HepG2 (cell line): ENCODE measurements around the gene SPTSSA. TPM values are rescaled to one million over a fixed set of nuclear protein-coding genes. Genes with fewer than 3 reads are reported as not detected.
A peak's percentile ranks its signal among the peaks of the same experiment; 100 is the strongest.

ENCODE experiments used
- CTCF ChIP-seq: sonication (generic); formaldehyde crosslinking; IDR thresholded peaks from 2 replicates; pipeline ENCODE4 v1.5.0; 2020; ENCODE audit warnings: mild to moderate bottlenecking, missing genetic modification reagents, moderate library complexity
- HOXA9 ChIP-seq: sonication (generic); formaldehyde crosslinking; IDR thresholded peaks from 2 replicates; pipeline ENCODE4 v1.8.1; 2022; ENCODE audit warnings: missing genetic modification reagents, mild to moderate bottlenecking, moderate library complexity, borderline replicate concordance
- IRF2 ChIP-seq: IDR thresholded peaks from 2 replicates; pipeline ENCODE4 v1.6.1; 2018; ENCODE audit warnings: missing genetic modification reagents, missing compliant biosample characterization
- KDM5B ChIP-seq: sonication (generic); formaldehyde crosslinking; IDR thresholded peaks from 2 replicates; pipeline ENCODE4 v1.4.0; 2020; ENCODE audit warnings: missing genetic modification reagents, mild to moderate bottlenecking, borderline replicate concordance
- MLX ChIP-seq: IDR thresholded peaks from 2 replicates; pipeline ENCODE4 v1.6.1; 2016
- RFXANK ChIP-seq: IDR thresholded peaks from 2 replicates; pipeline ENCODE4 v1.6.1; 2016
- SRSF4 ChIP-seq: fragments of 200-400 bp; formaldehyde crosslinking; IDR thresholded peaks from one replicate; pipeline ENCODE4 v1.6.1; 2018; ENCODE audit warnings: mild to moderate bottlenecking, low read depth, low read length, moderate library complexity; ENCODE audit not compliant: poor library complexity, severe bottlenecking
- ZBTB44 ChIP-seq: sonication (generic); formaldehyde crosslinking; IDR thresholded peaks from 2 replicates; pipeline ENCODE4 v1.4.0; 2020; ENCODE audit warnings: missing genetic modification reagents
- ZFP37 ChIP-seq: sonication (generic); formaldehyde crosslinking; IDR thresholded peaks from 2 replicates; pipeline ENCODE4 v1.4.0; 2020; ENCODE audit warnings: missing genetic modification reagents, borderline replicate concordance
- ZFX ChIP-seq: sonication (generic); formaldehyde crosslinking; IDR thresholded peaks from 2 replicates; pipeline ENCODE4 v1.4.0; 2020; ENCODE audit warnings: mild to moderate bottlenecking, low read depth, missing genetic modification reagents, moderate library complexity
- ZNF737 ChIP-seq: sonication (generic); formaldehyde crosslinking; IDR thresholded peaks from 2 replicates; pipeline ENCODE4 v1.5.0; 2020; ENCODE audit warnings: missing genetic modification reagents, mild to moderate bottlenecking, borderline replicate concordance
- ZNF772 ChIP-seq: sonication (generic); formaldehyde crosslinking; IDR thresholded peaks from 2 replicates; pipeline ENCODE4 v1.5.0; 2020; ENCODE audit warnings: mild to moderate bottlenecking, missing genetic modification reagents
- polyA plus RNA-seq, 8 experiments: library from polyadenylated mRNA; depleted of rRNA in 3 of 8; stranded (reverse) in 7 of 8; unstranded in 1 of 8; fragments of >200 nt; fragmentation: Illumina TruSeq in 4 of 8; extraction: Trizol in 4 of 8; gene quantifications; 2 replicates each; pipeline versions ENCODE4 v1.2.1 to v1.2.3, GENCODE V29; 2011 to 2016; ENCODE audit warnings: low read depth in 4 of 8, missing spikeins in 1 of 8, mixed read lengths in 1 of 8; ENCODE audit not compliant: insufficient read depth in 1 of 8
- total RNA-seq, 5 experiments: library from RNA; depleted of rRNA; stranded (reverse); fragments of >200 nt; fragmentation: Illumina TruSeq; extraction: Trizol; gene quantifications; 2 replicates each; pipeline ENCODE4 v1.2.3, GENCODE V29; 2016; ENCODE audit warnings: low read depth in 1 of 5
- TF ChIP-seq, protein P1 (sequence below): sonication (generic); formaldehyde crosslinking; IDR thresholded peaks from 2 replicates; pipeline ENCODE4 v1.4.0; 2020; ENCODE audit warnings: low read depth, mild to moderate bottlenecking, missing genetic modification reagents
- TF ChIP-seq, protein P2 (sequence below): sonication (generic); formaldehyde crosslinking; IDR thresholded peaks from 2 replicates; pipeline ENCODE4 v1.4.0; 2020; ENCODE audit warnings: missing genetic modification reagents, borderline replicate concordance
- TF ChIP-seq, protein P3 (sequence below): sonication (generic); formaldehyde crosslinking; IDR thresholded peaks from 2 replicates; pipeline ENCODE4 v1.5.0; 2020; ENCODE audit warnings: missing genetic modification reagents
- TF ChIP-seq, protein P4 (sequence below): sonication (generic); formaldehyde crosslinking; IDR thresholded peaks from 2 replicates; pipeline ENCODE4 v1.9.0; 2021; ENCODE audit warnings: missing genetic modification reagents, borderline replicate concordance

SPTSSA gene
- total and polyA plus RNA-seq, 2 of the 13 experiments (the other 11 are each of a cell fraction or from before 2014, with no cell fraction given): 19.1 to 86.1 TPM

DNA sequence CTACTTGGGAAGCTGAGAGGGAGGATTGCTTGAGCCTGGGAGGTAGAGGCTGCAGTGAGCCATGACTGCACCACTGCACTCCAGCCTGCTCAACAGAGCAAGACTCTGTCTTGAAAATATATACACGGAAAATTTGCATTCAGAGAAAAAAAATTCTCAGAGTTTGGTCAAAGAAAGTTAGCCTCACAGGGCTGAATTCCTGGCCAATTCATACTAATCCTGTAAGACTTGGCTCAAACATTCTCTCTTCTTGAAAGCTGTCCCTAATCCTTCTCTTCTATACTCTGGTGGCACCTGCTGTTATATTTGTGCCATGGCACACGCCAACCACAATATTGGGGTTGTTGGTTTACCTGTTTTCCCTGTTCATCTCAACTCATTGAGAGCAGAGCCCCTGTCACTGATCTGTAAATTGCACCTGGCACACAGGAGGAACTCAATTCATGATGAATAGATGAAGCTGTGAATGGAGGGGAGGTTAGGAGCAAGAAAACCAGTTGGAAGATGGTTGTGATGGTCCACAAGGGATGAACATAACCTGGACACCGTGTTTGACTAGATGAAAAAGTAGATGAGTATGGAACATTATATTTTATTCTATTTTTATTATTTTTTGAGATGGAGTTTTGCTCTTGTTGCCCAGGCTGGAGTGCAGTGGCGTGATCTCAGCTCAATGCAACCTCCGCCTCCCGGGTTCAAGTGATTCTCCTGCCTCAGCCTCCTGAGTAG lies 36.8 kb upstream of the SPTSSA start (continued):
- TF ChIP-seq, protein P1, sequence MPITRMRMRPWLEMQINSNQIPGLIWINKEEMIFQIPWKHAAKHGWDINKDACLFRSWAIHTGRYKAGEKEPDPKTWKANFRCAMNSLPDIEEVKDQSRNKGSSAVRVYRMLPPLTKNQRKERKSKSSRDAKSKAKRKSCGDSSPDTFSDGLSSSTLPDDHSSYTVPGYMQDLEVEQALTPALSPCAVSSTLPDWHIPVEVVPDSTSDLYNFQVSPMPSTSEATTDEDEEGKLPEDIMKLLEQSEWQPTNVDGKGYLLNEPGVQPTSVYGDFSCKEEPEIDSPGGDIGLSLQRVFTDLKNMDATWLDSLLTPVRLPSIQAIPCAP (CRISPR knock-in tag): no peak
- TF ChIP-seq MLX (CRISPR knock-in tag) (no peak), SRSF4 (no peak), ZFX (CRISPR knock-in tag) (no peak), ZNF772 (CRISPR knock-in tag) (peak; percentile 52; the same call in 1 of the 2 replicates), CTCF (CRISPR knock-in tag) (peak; percentile 95), RFXANK (no peak), KDM5B (CRISPR knock-in tag) (no peak), ZFP37 (CRISPR knock-in tag) (no peak), HOXA9 (CRISPR knock-in tag) (no peak), ZNF737 (CRISPR knock-in tag) (no peak), ZBTB44 (CRISPR knock-in tag) (no peak), IRF2 (CRISPR knock-in tag) (peak; percentile 73; the same call in 1 of the 2 replicates)
- TF ChIP-seq, protein P2, sequence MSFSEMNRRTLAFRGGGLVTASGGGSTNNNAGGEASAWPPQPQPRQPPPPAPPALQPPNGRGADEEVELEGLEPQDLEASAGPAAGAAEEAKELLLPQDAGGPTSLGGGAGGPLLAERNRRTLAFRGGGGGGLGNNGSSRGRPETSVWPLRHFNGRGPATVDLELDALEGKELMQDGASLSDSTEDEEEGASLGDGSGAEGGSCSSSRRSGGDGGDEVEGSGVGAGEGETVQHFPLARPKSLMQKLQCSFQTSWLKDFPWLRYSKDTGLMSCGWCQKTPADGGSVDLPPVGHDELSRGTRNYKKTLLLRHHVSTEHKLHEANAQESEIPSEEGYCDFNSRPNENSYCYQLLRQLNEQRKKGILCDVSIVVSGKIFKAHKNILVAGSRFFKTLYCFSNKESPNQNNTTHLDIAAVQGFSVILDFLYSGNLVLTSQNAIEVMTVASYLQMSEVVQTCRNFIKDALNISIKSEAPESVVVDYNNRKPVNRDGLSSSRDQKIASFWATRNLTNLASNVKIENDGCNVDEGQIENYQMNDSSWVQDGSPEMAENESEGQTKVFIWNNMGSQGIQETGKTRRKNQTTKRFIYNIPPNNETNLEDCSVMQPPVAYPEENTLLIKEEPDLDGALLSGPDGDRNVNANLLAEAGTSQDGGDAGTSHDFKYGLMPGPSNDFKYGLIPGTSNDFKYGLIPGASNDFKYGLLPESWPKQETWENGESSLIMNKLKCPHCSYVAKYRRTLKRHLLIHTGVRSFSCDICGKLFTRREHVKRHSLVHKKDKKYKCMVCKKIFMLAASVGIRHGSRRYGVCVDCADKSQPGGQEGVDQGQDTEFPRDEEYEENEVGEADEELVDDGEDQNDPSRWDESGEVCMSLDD (CRISPR knock-in tag): no peak
- TF ChIP-seq, protein P3, sequence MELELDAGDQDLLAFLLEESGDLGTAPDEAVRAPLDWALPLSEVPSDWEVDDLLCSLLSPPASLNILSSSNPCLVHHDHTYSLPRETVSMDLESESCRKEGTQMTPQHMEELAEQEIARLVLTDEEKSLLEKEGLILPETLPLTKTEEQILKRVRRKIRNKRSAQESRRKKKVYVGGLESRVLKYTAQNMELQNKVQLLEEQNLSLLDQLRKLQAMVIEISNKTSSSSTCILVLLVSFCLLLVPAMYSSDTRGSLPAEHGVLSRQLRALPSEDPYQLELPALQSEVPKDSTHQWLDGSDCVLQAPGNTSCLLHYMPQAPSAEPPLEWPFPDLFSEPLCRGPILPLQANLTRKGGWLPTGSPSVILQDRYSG (CRISPR knock-in tag): no peak
- TF ChIP-seq, protein P4, sequence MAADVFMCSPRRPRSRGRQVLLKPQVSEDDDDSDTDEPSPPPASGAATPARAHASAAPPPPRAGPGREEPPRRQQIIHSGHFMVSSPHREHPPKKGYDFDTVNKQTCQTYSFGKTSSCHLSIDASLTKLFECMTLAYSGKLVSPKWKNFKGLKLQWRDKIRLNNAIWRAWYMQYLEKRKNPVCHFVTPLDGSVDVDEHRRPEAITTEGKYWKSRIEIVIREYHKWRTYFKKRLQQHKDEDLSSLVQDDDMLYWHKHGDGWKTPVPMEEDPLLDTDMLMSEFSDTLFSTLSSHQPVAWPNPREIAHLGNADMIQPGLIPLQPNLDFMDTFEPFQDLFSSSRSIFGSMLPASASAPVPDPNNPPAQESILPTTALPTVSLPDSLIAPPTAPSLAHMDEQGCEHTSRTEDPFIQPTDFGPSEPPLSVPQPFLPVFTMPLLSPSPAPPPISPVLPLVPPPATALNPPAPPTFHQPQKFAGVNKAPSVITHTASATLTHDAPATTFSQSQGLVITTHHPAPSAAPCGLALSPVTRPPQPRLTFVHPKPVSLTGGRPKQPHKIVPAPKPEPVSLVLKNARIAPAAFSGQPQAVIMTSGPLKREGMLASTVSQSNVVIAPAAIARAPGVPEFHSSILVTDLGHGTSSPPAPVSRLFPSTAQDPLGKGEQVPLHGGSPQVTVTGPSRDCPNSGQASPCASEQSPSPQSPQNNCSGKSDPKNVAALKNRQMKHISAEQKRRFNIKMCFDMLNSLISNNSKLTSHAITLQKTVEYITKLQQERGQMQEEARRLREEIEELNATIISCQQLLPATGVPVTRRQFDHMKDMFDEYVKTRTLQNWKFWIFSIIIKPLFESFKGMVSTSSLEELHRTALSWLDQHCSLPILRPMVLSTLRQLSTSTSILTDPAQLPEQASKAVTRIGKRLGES (CRISPR knock-in tag): no peak
